Measurements from ENCODE around the gene FBXO5. TPM values are rescaled to one million over a fixed set of nuclear protein-coding genes. Genes with fewer than 3 reads are reported as not detected.

Gene FBXO5
- polyA plus RNA-seq, 1 of the 3 experiments (the other 2 are of a cell fraction): 12.5 TPM

GRCh38 chr6:152932865-152933264 lies 50.0 kb downstream of the FBXO5 start:
- H3K4me1 ChIP-seq (ENCODE audit: control insufficient read depth in 1 of 2, insufficient read depth in 2 of 2, low read depth in 1 of 2, low read length in 1 of 2): no peaks in the 10 kb centered on the region; a peak in 2 of 4 replicates
- ChIA-PET CTCF (interaction anchor here (0.8 to 3.3 kb wide), 4 partner anchors 15 to 184 kb away, joined by 3 to 12 read pairs (median 8); no protein-coding TSS in a partner anchor), POLR2A (no interaction called here)
- H3K27ac ChIP-seq (ENCODE audit: low read depth in 2 of 2, low read length in 1 of 2): no peak overlapping the region
- no peak overlapping the region for H3K4me2 ChIP-seq
- DNase-seq: peak; percentile 24
- H2AFZ ChIP-seq (ENCODE audit: low read depth): no peak overlapping the region
- H3K9me2 ChIP-seq: no peaks in the 10 kb centered on the region
- H3K27me3 ChIP-seq (ENCODE audit: insufficient read depth): no peaks in the 10 kb centered on the region
- peak; percentile 47; the same call in 1 of the 2 replicates for TF ChIP-seq GATA2 (CRISPR knock-in tag; IDR thresholded peaks at IDR 0.05)
- TF ChIP-seq EP300 (IDR thresholded peaks at IDR 0.05; ENCODE audit: borderline replicate concordance in 1 of 2, low read depth in 1 of 2, low read length in 1 of 2): 0 out of 4 replicates have a peak, but pooled peaks of 1 of the 2 experiments have one; percentile 29
- TF ChIP-seq FOXJ3 (CRISPR knock-in tag; IDR thresholded peaks at IDR 0.05): no peak
- TF ChIP-seq IRF3 (IDR thresholded peaks at IDR 0.05; ENCODE audit: low read depth, low read length): no peak
- TF ChIP-seq MEF2A (IDR thresholded peaks at IDR 0.05; ENCODE audit: borderline replicate concordance, low read depth): no peak
- 20% methylated on average over 3 of the region's 3 CpGs for WGBS (ENCODE audit: low lambda C conversion rate)
- no peak overlapping the region for H3K9ac ChIP-seq
- no peaks in the 10 kb centered on the region for H3F3A ChIP-seq (replicated peaks; ENCODE audit: insufficient read depth)
- no peak overlapping the region for H3K4me3 ChIP-seq (ENCODE audit: low read depth in 2 of 2, low read length in 1 of 2)
- no peaks in the 10 kb centered on the region for H3K79me2 ChIP-seq (ENCODE audit: insufficient read depth)
- no peaks in the 10 kb centered on the region for H3K9me3 ChIP-seq
- H4K20me1 ChIP-seq (ENCODE audit: insufficient read depth): no peaks in the 10 kb centered on the region
- H3K36me3 ChIP-seq (replicated peaks in 1 of 2; ENCODE audit: control insufficient read depth in 1 of 2, insufficient read depth in 2 of 2, low read length in 1 of 2): no peaks in the 10 kb centered on the region

DNA sequence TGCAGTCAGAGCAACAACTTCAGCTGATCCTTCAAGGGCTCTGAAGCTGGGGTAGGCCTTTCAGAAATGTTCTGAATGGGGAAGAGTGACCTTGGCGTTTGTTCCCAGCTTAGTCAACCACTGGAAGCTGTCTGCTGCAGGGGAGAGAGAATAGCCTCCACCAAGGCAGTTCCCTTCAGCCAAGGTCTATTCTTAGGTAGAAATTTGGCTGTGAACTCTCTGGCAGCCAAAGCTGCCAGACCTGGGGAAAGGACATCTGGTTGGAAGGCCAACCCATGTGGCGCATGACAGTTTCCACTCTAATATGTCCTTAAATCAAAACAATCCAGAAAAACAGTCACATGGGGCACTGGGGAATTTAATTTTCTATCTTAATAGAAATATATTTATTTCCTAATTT lies 60.1 kb downstream of the FBXO5 start:
- H3K4me2 ChIP-seq: no peak overlapping the region
- no peak overlapping the region for H3K9ac ChIP-seq
- no peaks in the 10 kb centered on the region for H4K20me1 ChIP-seq (ENCODE audit: insufficient read depth)
- H3F3A ChIP-seq (replicated peaks; ENCODE audit: insufficient read depth): no peaks in the 10 kb centered on the region
- TF ChIP-seq ELF1 (IDR thresholded peaks at IDR 0.05) (no peak), FOXM1 (IDR thresholded peaks at IDR 0.05; ENCODE audit: low read depth) (no peak), REST (IDR thresholded peaks at IDR 0.05; ENCODE audit: low read depth, low read length) (no peak)
- H3K36me3 ChIP-seq (replicated peaks in 1 of 2; ENCODE audit: control insufficient read depth in 1 of 2, insufficient read depth in 2 of 2, low read length in 1 of 2): no peaks in the 10 kb centered on the region
- ChIA-PET POLR2A (interaction anchor here (0.6 kb wide), 1 partner anchor 501 kb away, joined by 3 read pairs; no protein-coding TSS in a partner anchor), CTCF (interaction anchor here (2.5 kb wide), 1 partner anchor 174 kb away, joined by 11 read pairs; no protein-coding TSS in a partner anchor)
- no peaks in the 10 kb centered on the region for H3K9me2 ChIP-seq
- no peaks in the 10 kb centered on the region for H3K27me3 ChIP-seq (ENCODE audit: insufficient read depth)
- no peaks in the 10 kb centered on the region for H3K4me1 ChIP-seq (ENCODE audit: control insufficient read depth in 1 of 2, insufficient read depth in 2 of 2, low read depth in 1 of 2, low read length in 1 of 2)
- no peaks in the 10 kb centered on the region for H3K79me2 ChIP-seq (ENCODE audit: insufficient read depth)
- WGBS (ENCODE audit: low lambda C conversion rate): 89% methylated on average over 1 of the region's 2 CpGs
- H2AFZ ChIP-seq (ENCODE audit: low read depth): no peak overlapping the region
- H3K9me3 ChIP-seq: no peaks in the 10 kb centered on the region
- no peak overlapping the region for H3K4me3 ChIP-seq (ENCODE audit: low read depth in 2 of 2, low read length in 1 of 2)
- DNase-seq: no peak
- H3K27ac ChIP-seq (ENCODE audit: low read depth in 2 of 2, low read length in 1 of 2): no peak overlapping the region

Small RNA genes within 50 kb of the gene (small RNA-seq; reads per million reads assigned to genes)
- 0 reads per million in 7 experiments for gene AL080276.1

Other genes starting within 250 kb of the FBXO5 start
- 2.5 and 4.8 TPM in 2 replicates for gene VIP, start 232.2 kb downstream of the FBXO5 start, polyA plus RNA-seq (2012; rRNA removed)
- 7.7 and 9.7 TPM in 2 replicates for gene MTRF1L, start 19.7 kb upstream of the FBXO5 start, polyA plus RNA-seq (2012; rRNA removed)
- 1.3 and 1.4 TPM in 2 replicates for gene RGS17, start 148.2 kb upstream of the FBXO5 start, polyA plus RNA-seq (2012; rRNA removed)